ENCODE data around the gene CDH4. TPM values are rescaled to one million over a fixed set of nuclear protein-coding genes. Genes with fewer than 3 reads are reported as not detected.

Gene CDH4
- total and polyA plus RNA-seq, 2 of the 8 experiments (the other 6 are each of a cell fraction or from before 2014, with no cell fraction given) = 4.3 to 7.9 TPM

DNA sequence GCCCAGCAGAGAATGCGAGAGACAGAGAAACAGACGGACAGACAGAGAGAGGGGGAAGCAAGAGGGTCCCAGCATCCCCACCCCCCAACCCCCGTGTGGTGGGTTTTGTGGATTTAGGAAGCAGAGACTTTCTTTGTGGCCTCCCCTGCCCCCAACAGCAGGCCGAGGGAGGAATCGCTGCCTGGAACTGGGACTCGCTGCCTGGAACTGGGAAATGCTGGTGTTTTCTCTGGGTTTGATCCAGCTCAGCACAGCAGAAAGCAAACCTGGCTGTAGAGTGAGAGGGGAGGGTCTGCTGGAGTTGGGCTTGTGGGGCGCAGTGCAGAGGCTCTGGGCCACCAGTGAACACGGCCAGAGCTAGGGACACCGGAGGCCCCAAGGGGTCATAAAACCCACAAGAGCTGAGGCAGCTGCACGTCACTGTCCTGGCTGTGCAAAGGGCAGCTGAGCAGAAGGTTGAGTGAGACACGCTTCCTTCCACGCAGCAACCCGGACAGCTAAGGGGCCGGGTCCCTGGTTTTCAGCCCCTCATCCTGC, 631.9 kb downstream of the CDH4 start:
- Histone ChIP-seq H3K4ac (replicated peaks; ENCODE audit: insufficient read length, low read depth, low read length) (no peak overlapping the region), H2BK5ac (ENCODE audit: low read depth, low read length) (no peak overlapping the region), H4K20me1 (replicated peaks in 1 of 2; ENCODE audit: control insufficient read depth in 1 of 2, insufficient read depth in 2 of 2, low read length in 2 of 2) (peaks cover 0 to 2% of the 10 kb centered on the region in 2 experiments), H4K8ac (ENCODE audit: extremely low read depth, insufficient read depth, low read length) (peak overlapping the region; percentile 45; the same call in 1 of the 2 replicates), H2BK12ac (ENCODE audit: low read depth, low read length) (no peak overlapping the region), H3K79me2 (ENCODE audit: control insufficient read depth in 1 of 2, insufficient read depth in 2 of 2, low read length in 2 of 2) (no peaks in the 10 kb centered on the region), H3K56ac (replicated peaks; ENCODE audit: insufficient read length, low read depth, low read length) (no peak overlapping the region), H2AFZ (ENCODE audit: low read length) (no peak overlapping the region), H3K27ac (ENCODE audit: low read depth, low read length) (no peak overlapping the region), H3K79me1 (ENCODE audit: low read depth, low read length) (no peaks in the 10 kb centered on the region), H3K18ac (ENCODE audit: extremely low read depth, low read length) (no peak overlapping the region), H3K4me1 (replicated peaks in 1 of 4; ENCODE audit: control insufficient read depth in 3 of 4, insufficient read depth in 4 of 4, low read length in 3 of 4) (no peaks in the 10 kb centered on the region), H3K9ac (replicated peaks in 1 of 4; ENCODE audit: extremely low read depth in 1 of 4, low read depth in 3 of 4, low read length in 3 of 4) (no peak overlapping the region), H3K36me3 (ENCODE audit: control insufficient read depth in 2 of 4, insufficient read depth in 4 of 4, low read length in 3 of 4) (no peaks in the 10 kb centered on the region), H2AK5ac (ENCODE audit: low read depth, low read length) (no peak overlapping the region), H2BK15ac (ENCODE audit: low read length) (no peak overlapping the region), H4K5ac (ENCODE audit: insufficient read length, low read depth, low read length) (no peak overlapping the region), H2BK120ac (replicated peaks; ENCODE audit: low read depth, low read length) (no peak overlapping the region), H3K4me3 (ENCODE audit: extremely low read depth in 1 of 4, insufficient read depth in 2 of 4, low read depth in 3 of 4, low read length in 4 of 4) (no peak overlapping the region), H3K4me2 (ENCODE audit: insufficient read depth in 1 of 2, low read depth in 2 of 2, low read length in 2 of 2) (no peak overlapping the region), H3K23me2 (ENCODE audit: low read depth, low read length) (no peaks in the 10 kb centered on the region), H3K14ac (ENCODE audit: insufficient read length) (no peak overlapping the region), H3K23ac (ENCODE audit: insufficient read length) (no peak overlapping the region), H2BK20ac (ENCODE audit: low read length) (no peak overlapping the region), H4K91ac (replicated peaks; ENCODE audit: insufficient read length, low read length) (no peak overlapping the region), H3K9me3 (ENCODE audit: insufficient read depth in 2 of 2, low read depth in 1 of 2, low read length in 1 of 2) (no peaks in the 10 kb centered on the region), H3K27me3 (replicated peaks in 1 of 4; ENCODE audit: control insufficient read depth in 3 of 4, extremely low read depth in 1 of 4, insufficient read depth in 3 of 4, low read length in 3 of 4) (no peaks in the 10 kb centered on the region; a peak in 2 of 7 replicates)
- WGBS, 2 experiments (ENCODE audit: extremely low coverage in 1 of 2, insufficient coverage in 1 of 2, insufficient read length in 1 of 2, insufficient replicate concordance in 2 of 2, low coverage in 1 of 2, low lambda C conversion rate in 2 of 2, missing lambda C conversion rate in 1 of 2) = 92% methylated on average over 14 of the region's 14 CpGs; no CpG with 5 or more reads in 1 of the 2 experiments
- FAIRE-seq (no peak), DNase-seq (ENCODE audit: low read depth in 1 of 2, low spot score in 2 of 2) (no peak)
- no peak for TF ChIP-seq CHD1 (IDR thresholded peaks at IDR 0.05; ENCODE audit: low read depth, low read length)
- POLR2A ChIA-PET (ENCODE audit: partially characterized antibody) = no interaction called here
- CTCF ChIA-PET (ENCODE audit: partially characterized antibody) = interaction anchor here (0.8 to 5.7 kb wide), 6 partner anchors 8 to 24 kb away, joined by 3 to 45 read pairs (median 4); no protein-coding TSS in a partner anchor

Data from H1 (cell line).